GM12874 (cell line): Measurements from ENCODE around the gene CD300A.

ENCODE experiments used
- CTCF ChIP-seq: IDR thresholded peaks from 2 replicates; pipeline ENCODE4 v1.5.1; 2011; ENCODE audit warnings: low read depth, mild to moderate bottlenecking, control low read depth, low read length, moderate library complexity; ENCODE audit not compliant: insufficient read depth

The CD300A gene

GRCh38 chr17:74458835-74459234 lies 7.6 kb upstream of the CD300A start:
- no peak for TF ChIP-seq CTCF

- TF ChIP-seq CTCF, result no peak
These were observed 6.8 kb upstream of the CD300A start for GRCh38 chr17:74459622-74460021.

- TF ChIP-seq CTCF, result no peak
These were observed 6.2 kb upstream of the CD300A start for GRCh38 chr17:74460241-74460640.

- no peak for TF ChIP-seq CTCF
These were observed 5.4 kb upstream of the CD300A start for GRCh38 chr17:74460996-74461395.

- TF ChIP-seq CTCF, result no peak
These were observed 4.8 kb upstream of the CD300A start for GRCh38 chr17:74461611-74462010.

- no peak for TF ChIP-seq CTCF
These were observed 1.6 kb upstream of the CD300A start for GRCh38 chr17:74464730-74465377.

GRCh38 chr17:74465378-74466110 lies 890 bp upstream of the CD300A start:
- no peak for TF ChIP-seq CTCF
